Measurements from ENCODE around the gene EED.
"Not testable (repeated sequence)": the region's sequence is repeated elsewhere in the genome, so short reads cannot be mapped to it uniquely, and the experiment has no call there.

Gene EED

DNA sequence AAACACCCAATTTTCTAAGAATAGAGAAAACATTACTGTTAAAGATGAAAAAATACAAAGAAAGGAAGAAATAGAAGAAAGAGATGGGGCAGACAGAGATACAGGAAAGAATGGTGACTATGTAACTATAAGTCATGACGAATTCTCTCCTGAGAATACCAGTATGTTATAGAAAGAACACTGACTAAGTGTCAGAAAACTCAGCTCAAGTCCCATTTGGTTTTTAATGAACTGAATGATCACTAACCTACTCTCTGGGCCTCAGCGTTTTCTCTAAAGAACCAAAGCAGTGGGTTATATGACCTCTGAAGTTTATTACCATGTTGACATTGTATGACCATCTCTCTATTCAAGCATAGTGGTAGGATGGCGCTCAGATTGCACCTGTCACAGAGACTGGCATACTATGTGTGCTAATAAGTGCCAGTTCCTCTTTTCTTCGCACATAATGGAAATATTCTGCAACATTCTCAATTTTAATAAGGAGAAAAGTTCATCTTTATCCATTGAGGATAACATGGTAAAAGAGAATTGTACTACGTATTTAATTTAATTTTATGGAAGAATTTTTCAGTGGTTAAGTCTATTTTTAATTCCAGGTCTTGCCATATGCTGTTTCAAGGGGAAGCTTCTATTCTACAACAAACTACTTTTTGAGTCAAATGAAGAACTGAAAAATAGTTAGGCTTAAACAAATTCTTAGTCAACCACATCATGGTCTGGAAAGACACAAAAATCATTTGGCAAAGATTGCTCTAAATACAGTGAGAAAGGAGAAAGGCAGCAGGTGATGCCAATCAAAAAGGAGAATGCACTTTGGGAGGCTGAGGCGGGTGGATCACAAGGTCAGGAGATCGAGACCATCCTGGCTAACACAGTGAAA is 25.0 kb upstream of the EED start:
- peaks cover 35% of the 10 kb centered on the region for H3K4me1 ChIP-seq (ENCODE audit: low read depth, poor library complexity, severe bottlenecking)
- H3K27me3 ChIP-seq (ENCODE audit: insufficient read depth, low read depth), result no peaks in the 10 kb centered on the region
- H3K27ac ChIP-seq, result no peak overlapping the region
- H4K20me1 ChIP-seq (ENCODE audit: insufficient read depth), result no peaks in the 10 kb centered on the region
- no peaks in the 10 kb centered on the region for H3K36me3 ChIP-seq (ENCODE audit: insufficient read depth)
- no peaks in the 10 kb centered on the region for H3K79me2 ChIP-seq (ENCODE audit: insufficient read depth, low read depth)
- no peak overlapping the region for H3K4me2 ChIP-seq
- H2AFZ ChIP-seq (ENCODE audit: low read depth), result no peak overlapping the region
- H3K4me3 ChIP-seq (IDR thresholded peaks at IDR 0.05; ENCODE audit: insufficient read depth, low read depth, low read length), result no peak overlapping the region
- H3K9ac ChIP-seq, result no peak overlapping the region
- TF ChIP-seq, protein P1, sequence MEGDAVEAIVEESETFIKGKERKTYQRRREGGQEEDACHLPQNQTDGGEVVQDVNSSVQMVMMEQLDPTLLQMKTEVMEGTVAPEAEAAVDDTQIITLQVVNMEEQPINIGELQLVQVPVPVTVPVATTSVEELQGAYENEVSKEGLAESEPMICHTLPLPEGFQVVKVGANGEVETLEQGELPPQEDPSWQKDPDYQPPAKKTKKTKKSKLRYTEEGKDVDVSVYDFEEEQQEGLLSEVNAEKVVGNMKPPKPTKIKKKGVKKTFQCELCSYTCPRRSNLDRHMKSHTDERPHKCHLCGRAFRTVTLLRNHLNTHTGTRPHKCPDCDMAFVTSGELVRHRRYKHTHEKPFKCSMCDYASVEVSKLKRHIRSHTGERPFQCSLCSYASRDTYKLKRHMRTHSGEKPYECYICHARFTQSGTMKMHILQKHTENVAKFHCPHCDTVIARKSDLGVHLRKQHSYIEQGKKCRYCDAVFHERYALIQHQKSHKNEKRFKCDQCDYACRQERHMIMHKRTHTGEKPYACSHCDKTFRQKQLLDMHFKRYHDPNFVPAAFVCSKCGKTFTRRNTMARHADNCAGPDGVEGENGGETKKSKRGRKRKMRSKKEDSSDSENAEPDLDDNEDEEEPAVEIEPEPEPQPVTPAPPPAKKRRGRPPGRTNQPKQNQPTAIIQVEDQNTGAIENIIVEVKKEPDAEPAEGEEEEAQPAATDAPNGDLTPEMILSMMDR (conservative IDR thresholded peaks at IDR 0.05; ENCODE audit: low read depth, low read length), result no peak

DNA sequence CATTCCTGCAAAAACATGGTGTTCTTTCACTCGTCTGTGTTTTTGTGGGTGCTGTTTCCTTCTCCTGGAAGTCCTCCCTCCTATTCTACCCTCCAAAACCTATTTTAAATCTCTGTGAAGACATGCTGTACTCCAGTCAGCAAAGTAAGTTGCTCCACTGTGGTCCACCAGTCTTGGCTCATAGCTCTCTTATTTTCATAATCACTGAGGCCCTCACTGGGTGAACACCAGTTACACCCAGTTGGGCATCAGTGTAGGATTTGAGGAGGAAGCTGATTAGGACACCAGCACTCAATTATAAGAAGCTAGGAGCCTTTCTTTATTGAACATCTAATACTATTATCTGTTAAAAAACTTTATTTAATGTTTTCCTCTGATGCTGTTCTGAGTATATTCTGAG is 23.9 kb upstream of the EED start:
- Histone ChIP-seq H2AFZ (ENCODE audit: low read depth) (no peak overlapping the region), H3K4me3 (IDR thresholded peaks at IDR 0.05; ENCODE audit: insufficient read depth, low read depth, low read length) (no peak overlapping the region), H3K27me3 (ENCODE audit: insufficient read depth, low read depth) (no peaks in the 10 kb centered on the region), H3K27ac (no peak overlapping the region), H3K4me2 (no peak overlapping the region), H4K20me1 (ENCODE audit: insufficient read depth) (no peaks in the 10 kb centered on the region), H3K79me2 (ENCODE audit: insufficient read depth, low read depth) (no peaks in the 10 kb centered on the region), H3K36me3 (ENCODE audit: insufficient read depth) (no peaks in the 10 kb centered on the region), H3K9ac (no peak overlapping the region), H3K4me1 (ENCODE audit: low read depth, poor library complexity, severe bottlenecking) (peaks cover 24% of the 10 kb centered on the region)
- TF ChIP-seq, protein P1 (conservative IDR thresholded peaks at IDR 0.05; ENCODE audit: low read depth, low read length), result no peak

DNA sequence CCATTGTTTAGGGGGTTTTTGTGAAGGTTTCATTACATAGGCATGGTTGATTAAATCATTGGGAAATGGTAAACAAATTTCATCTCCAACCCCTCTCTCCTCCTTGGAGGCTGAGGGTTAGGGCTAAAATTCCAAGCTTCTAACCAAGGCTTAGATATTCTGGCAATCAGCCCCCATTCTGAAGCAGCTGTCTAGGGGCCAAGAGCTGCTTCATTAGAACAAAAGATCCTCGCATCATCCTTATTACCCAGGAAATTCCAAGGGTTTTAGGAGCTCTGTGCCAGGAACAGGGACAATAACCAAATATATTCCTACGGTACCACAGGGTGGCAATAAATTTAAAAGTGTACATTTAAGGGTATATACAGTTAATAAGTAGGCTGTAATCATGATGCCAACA is 22.5 kb upstream of the EED start:
- TF ChIP-seq, protein P1 (conservative IDR thresholded peaks at IDR 0.05; ENCODE audit: low read depth, low read length), result no peak

DNA sequence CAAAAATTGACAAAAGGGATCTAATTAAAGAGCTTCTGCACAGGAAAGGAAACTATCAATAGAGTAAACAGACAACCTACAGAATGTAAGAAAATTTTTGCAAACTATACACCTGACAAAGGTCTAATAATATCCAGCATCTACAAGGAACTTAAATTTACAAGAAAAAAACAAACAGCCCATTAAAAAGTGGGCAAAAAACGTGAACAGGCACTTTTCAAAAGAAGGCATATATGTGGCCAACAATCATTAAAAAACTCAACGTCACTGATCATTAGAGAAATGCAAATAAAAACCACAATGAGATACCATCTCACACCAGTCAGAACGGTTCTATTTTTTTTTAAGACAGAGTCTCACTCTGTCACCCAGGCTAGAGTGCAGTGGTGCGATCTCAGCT is 20.0 kb upstream of the EED start:
- H3K4me2 ChIP-seq; H3K36me3 ChIP-seq (ENCODE audit: insufficient read depth); H3K79me2 ChIP-seq (ENCODE audit: insufficient read depth, low read depth); H3K9ac ChIP-seq; H4K20me1 ChIP-seq (ENCODE audit: insufficient read depth); H3K4me1 ChIP-seq (ENCODE audit: low read depth, poor library complexity, severe bottlenecking); H3K27ac ChIP-seq; H3K27me3 ChIP-seq (ENCODE audit: insufficient read depth, low read depth); H3K4me3 ChIP-seq (IDR thresholded peaks at IDR 0.05; ENCODE audit: insufficient read depth, low read depth, low read length); H2AFZ ChIP-seq (ENCODE audit: low read depth): not testable (repeated sequence)

More for the DNA sequence above, 22.5 kb upstream of the EED start:
- peaks cover 13% of the 10 kb centered on the region for H3K4me1 ChIP-seq (ENCODE audit: low read depth, poor library complexity, severe bottlenecking)
- no peaks in the 10 kb centered on the region for H3K27me3 ChIP-seq (ENCODE audit: insufficient read depth, low read depth)
- no peak overlapping the region for H2AFZ ChIP-seq (ENCODE audit: low read depth)
- no peaks in the 10 kb centered on the region for H4K20me1 ChIP-seq (ENCODE audit: insufficient read depth)
- H3K9ac ChIP-seq, result no peak overlapping the region
- no peaks in the 10 kb centered on the region for H3K79me2 ChIP-seq (ENCODE audit: insufficient read depth, low read depth)
- no peak overlapping the region for H3K4me3 ChIP-seq (IDR thresholded peaks at IDR 0.05; ENCODE audit: insufficient read depth, low read depth, low read length)
- no peak overlapping the region for H3K4me2 ChIP-seq
- no peak overlapping the region for H3K27ac ChIP-seq
- H3K36me3 ChIP-seq (ENCODE audit: insufficient read depth), result no peaks in the 10 kb centered on the region

DNA sequence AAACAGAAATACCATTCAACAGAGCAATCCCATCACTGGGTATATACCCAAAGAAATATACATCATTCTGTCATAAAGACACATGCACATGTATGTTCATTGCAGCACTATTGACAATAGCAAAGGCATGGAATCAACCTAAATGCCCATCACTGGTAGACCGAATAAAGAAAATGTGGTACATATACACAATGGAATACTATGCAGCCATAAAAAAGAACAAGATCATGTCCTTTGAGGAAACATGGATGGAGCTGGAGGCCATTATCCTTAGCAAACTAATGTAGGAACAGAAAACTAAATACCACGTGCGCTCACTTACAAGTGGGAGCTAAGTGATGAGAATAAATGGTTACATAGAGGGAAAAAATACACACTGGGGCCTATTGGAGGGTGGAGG is 19.2 kb upstream of the EED start:
- H3K4me3 ChIP-seq (IDR thresholded peaks at IDR 0.05; ENCODE audit: insufficient read depth, low read depth, low read length); H3K4me1 ChIP-seq (ENCODE audit: low read depth, poor library complexity, severe bottlenecking); H3K27ac ChIP-seq; H2AFZ ChIP-seq (ENCODE audit: low read depth); H3K4me2 ChIP-seq; H3K36me3 ChIP-seq (ENCODE audit: insufficient read depth); H3K9ac ChIP-seq; H4K20me1 ChIP-seq (ENCODE audit: insufficient read depth); H3K79me2 ChIP-seq (ENCODE audit: insufficient read depth, low read depth); H3K27me3 ChIP-seq (ENCODE audit: insufficient read depth, low read depth): not testable (repeated sequence)

Data from KMS-11 (cell line).